Left cardiac atrium (tissue), 4 donors: Measurements from ENCODE around the gene NPPA. TPM values are rescaled to one million over a fixed set of nuclear protein-coding genes. Genes with fewer than 3 reads are reported as not detected.

Experiments
- ATAC-seq, 2 donors: fragments of 200-7000 bp; cut with Tn5 transposase; one replicate each; pipeline ENCODE4 v1.9.1; 2020; ENCODE audit warnings: mild to moderate bottlenecking in 2 of 2, moderate library complexity in 2 of 2
- DNase-seq: peaks from one replicate; pipeline ENCODE4 v3.0.0-alpha.2; 2020
- intact Hi-C, 2 donors: fragments of 100-400 bp; cut with DNase I; formaldehyde crosslinking; loops; one replicate each; pipeline versions ENCODE4 v1.14.1 to v1.15.1; 2022 to 2023
- total RNA-seq, 2 donors: library from RNA; stranded (reverse); fragmentation: NEBNext Ultra II Directional; extraction: Animal tissue kit (Norgen Biotek cat#: 25700); gene quantifications; one replicate each; pipeline ENCODE4 v1.2.1, GENCODE V29; 2021
- donor health status: DM: no; HTN: yes; CAD: no.
- donor health status: DM: no; HTN: yes; CAD: no; lungs with severe emphysema.
- donor health status: DM: yes; HTN: yes; CAD: no.
- donor health status: Dilated cardiomyopathy.

NPPA gene
- total RNA-seq, 2 donors from 2014 or later, result 22,081 to 58,150 TPM

DNA sequence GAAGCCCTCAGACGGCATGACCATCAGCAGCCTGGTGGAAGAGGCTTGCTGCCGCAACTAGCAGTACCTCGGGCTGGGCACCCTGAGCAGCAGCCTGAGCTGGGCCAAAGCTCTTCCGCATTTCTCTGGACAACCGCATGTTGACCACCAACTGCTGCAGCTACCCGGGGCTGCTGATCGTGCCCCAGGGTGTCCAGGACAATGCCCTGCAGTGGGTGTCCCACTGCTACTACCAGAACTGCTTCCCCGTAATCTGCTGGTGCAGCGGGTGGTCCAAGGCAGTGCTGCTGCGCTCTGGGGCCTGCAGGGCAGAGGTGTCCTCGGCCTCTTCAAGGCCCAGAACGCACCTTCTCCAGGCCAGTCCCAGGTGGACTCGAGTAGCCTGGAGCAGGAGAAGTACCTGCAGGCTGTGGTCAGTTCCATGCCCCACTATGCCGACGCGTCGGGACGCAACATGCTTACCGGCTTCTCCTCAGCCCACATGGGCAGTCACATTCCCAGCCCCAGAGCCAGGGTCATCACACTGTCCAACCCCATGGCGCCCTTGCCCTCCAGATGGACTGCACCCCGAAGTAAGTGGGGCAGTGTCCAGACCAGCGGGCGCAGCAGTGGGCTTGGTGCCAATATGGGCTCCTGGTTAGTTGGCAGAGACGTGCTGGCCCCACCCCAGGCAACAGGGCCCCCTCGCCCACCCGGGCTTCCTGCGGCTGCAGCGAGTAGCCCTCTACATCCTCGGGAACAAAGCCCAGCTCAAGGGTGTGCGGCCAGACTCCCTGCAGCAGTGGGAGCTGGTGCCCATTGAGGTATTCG lies 30.7 kb upstream of the NPPA start:
- DNase-seq, result no peak
- ATAC-seq, result no peak

DNA sequence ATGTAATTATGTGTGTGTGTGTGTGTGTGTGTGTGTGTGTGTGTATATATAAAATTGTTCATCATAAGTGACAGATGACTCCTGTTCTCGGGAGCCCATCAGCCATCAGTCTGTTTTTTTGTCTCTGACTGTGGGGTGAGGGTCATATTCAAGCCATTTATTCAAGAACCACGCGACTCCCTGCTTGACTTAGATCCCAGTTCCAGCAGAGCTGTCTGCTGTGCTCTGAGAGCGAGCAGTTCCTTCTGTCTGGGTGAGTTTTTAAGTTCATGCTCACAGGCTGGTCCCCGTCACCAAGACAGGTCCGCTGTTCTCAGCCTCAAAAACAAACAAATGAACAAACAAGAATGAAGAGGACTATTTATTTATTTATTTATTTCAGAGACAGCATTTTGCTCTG lies 29.5 kb upstream of the NPPA start:
- intact Hi-C loops, result no loop called here
- DNase-seq, result no peak
- ATAC-seq, result no peak

More for the DNA sequence above, 30.7 kb upstream of the NPPA start:
- intact Hi-C loops, result no loop called here

- intact Hi-C loops, result no loop called here
- DNase-seq, result no peak
- ATAC-seq, result no peak
Measured at GRCh38 chr1:11875094-11875493, 27.5 kb upstream of the NPPA start.

DNA sequence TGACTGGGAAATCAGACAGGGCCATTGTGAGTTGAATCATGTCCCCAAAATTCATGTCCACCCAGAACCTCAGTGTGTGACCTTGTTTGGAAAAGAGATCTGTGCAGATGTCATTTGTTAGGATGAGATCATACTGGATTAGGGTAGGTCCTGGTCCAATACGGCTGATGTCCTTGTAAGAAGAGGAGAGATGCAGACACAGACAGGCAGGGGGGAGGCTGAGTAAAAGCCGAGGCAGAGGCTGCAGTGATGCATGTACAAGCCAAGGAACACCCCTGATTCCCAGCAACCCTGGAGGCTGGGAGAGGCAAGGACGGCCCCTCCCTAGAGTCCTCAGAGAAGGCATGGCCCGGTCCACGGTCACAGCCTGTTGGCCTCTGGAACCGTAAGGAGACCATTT lies 27.0 kb upstream of the NPPA start:
- ATAC-seq (peak; percentile 6 to 37), DNase-seq (no peak)
- intact Hi-C loops, result loop anchor here in 1 of 2 donors (1.0 kb wide), 1 partner anchor 26 kb away; no protein-coding TSS in a partner anchor

- DNase-seq (peak; percentile 88), ATAC-seq (peak; percentile 92 to 93)
- intact Hi-C loops, result loop anchor here in 1 of 2 donors (1.0 kb wide), 1 partner anchor 26 kb away; no protein-coding TSS in a partner anchor
Measured at GRCh38 chr1:11874258-11874562, 26.6 kb upstream of the NPPA start.

- ATAC-seq (no peak), DNase-seq (no peak)
- intact Hi-C loops, result loop anchor here in 1 of 2 donors (1.0 kb wide), 1 partner anchor 25 kb away; no protein-coding TSS in a partner anchor
Measured at GRCh38 chr1:11873395-11874257, 26.0 kb upstream of the NPPA start.

DNA sequence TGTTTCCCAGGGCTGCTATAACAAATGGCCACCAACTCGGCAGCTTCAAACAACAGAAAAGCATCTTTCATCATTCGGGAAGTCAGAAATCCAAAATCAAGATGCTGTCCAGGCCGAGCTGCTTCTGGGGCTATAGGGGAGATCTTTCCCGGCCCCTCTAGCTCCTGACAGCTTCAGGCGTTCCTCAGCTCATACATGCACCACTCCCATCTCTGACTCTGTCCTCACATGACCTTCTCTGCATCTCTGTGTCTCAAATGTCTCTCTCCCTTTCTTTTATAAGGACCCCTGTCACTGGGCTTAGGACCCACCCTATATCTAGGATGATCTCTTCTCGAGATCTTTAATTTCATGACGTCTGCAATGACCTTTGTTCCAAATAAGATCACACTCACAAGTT lies 25.0 kb upstream of the NPPA start:
- intact Hi-C loops, result no loop called here
- ATAC-seq (no peak), DNase-seq (no peak)

DNA sequence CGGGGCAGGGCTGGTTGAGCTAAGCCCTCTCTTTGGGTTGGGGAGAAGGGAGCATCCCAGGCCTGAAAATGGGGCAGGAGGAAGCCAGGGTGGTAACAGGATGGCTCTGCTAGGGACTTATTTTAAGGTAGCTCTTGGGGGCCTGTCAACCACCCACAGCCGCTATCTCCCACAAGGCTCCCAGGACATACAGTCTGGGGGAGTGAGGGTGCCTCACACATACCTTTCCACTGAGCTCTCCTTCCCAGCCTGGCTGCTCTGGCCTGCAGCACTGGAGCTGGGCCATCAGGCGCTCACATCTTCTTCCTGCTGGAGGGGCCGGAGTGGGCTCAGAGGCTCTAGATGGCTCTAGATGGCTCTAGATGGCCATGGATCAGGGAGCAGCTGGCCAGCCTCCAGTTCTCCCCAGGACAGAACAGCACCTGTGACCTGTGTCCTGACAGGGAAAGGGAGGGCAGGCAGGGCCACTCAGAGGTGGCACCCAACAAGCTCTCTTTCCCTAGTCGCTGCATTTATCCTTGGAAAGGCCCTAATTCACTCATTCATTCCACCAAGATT lies 22.1 kb upstream of the NPPA start:
- ATAC-seq (no peak), DNase-seq (no peak)
- intact Hi-C loops, result no loop called here

GRCh38 chr1:11869104-11869503 lies 21.5 kb upstream of the NPPA start:
- no peak for DNase-seq
- no peak for ATAC-seq
- intact Hi-C loops, result no loop called here

DNA sequence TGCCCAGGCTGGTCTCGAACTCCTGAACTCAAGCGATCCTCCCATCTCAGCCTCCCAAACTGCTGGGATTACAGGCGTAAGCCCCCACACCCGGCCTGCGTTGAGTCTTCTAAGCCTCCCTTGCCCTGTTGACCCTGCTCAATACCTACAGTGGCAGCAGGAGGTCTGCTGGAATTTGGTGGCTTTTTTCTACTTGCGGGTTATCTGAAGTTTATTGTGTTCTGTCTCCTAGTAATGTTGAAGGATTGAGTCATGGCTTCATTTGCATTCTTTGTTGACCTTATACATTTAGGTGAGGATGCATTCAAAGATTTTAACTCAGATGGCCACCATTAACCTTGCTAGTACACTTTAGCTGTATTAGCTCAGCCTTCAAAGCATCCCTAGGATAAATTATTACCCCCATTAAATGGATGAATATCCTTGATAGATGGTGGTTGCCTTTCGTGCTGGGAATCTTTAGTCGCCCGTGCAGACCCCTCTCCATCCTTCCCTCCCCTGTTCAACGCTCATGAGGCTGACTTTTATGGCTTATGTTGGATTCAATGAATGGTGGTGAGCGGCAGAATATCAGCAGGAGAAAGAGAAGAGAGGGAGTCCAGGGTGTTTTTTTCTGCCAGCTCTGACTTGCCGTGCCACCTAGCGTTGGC lies 20.9 kb upstream of the NPPA start:
- DNase-seq (no peak), ATAC-seq (no peak)

DNA sequence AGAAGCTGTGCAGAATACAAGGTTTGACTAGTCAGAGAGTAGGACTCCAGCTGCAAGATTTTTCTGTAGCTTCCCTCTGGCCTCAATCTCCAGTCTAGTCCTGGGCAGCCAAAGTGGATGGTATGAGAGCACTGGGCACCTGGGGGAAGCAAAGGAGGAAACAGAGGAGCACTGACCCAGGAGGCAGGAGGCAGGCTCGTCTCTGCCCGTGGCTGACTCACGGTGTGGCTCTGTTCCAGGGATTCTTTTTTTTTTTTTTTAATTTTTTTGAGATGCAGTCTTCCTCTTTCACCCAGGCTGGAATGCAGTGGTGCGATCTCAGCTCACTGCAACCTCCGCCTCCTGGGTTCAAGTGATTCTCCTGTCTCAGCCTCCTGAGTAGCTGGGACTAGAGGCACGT lies 15.3 kb upstream of the NPPA start:
- DNase-seq (no peak), ATAC-seq (no peak)
- intact Hi-C loops, result no loop called here

More for the DNA sequence above, 20.9 kb upstream of the NPPA start:
- intact Hi-C loops, result no loop called here

DNA sequence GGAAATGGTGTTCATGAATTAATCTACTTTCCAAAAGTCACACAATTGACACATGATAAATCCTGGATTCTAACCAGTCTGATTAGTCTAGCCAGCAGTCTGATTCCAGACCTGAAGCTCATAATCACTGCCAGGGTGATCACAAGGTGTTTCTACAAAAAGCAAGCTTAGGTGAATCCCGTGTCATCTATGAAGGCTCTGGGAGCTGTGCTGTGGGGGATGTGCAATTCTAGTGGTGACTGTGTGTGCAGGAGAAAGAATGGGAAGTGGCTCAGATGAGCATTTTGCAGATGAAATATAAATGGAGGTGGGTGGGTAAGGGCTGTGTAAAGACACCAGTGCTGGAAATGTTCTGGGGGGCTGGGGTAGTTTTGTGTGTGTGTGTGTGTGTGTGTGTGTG lies 13.0 kb upstream of the NPPA start:
- intact Hi-C loops, result no loop called here
- ATAC-seq (no peak), DNase-seq (no peak)

DNA sequence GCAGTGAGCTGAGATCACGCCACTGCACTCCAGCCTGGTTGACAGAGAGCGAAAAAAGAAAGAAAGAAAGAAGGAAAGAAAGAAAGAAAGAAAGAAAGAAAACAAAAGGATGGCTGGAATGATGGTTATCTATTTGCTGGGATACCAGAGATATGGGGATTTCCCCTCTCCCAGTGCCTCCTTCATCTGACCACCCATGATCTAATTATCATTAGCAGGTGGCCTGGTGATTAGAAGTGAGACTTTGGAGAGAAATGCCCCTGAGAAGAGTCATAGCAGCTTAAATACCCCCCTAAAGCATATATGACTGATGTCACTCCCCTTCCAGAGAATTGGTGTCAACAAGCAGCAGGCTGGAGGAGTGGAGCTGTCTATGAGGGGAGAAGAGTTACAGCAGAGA lies 12.5 kb upstream of the NPPA start:
- no peak for ATAC-seq
- intact Hi-C loops, result no loop called here
- no peak for DNase-seq

DNA sequence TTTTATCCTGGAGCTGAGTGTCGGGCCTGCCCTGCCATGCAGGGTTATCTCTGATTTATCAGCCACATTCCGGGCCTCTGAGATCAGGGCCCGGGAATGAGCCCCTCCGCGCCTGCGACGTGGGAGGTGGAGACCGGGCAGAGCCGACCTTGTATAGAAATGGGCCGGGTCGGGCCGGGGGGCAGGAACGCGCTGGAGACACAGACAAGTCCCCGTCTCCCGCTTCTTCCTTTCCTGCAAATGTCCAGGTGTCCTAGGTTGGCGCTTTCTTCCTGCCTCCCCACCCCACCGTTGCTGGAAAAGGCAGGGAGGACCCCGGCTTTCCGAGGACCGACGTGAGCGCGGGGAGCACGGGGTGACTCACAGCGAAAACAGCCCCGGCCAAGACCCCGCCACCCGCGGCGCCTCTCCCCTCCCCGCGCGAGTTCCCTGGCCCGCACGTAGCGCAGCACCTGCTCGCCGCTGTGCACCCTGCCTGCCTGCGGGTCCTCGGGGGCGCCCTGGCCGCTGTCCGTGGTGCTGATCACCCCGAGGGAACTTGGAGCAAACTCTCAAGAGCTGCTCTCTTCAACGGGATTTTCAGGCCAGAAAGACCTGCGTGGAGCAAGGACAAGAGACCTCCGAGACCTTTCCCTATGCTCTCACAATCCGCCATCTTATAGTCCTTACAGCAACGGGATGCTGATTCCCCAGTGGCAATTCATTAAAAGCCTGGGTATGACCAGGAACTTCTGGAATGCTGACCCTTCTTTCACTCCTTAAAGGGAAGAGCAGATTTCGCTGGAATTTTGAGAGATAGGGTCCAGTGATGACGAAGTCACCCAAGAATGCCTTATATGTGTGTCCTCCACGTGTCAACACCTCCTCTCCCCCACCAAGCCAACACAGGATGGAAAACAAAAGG lies 11.6 kb upstream of the NPPA start:
- ATAC-seq (peak; percentile 77 to 88), DNase-seq (peak; percentile 76)
- intact Hi-C loops, result loop anchor here in 1 of 2 donors (2.0 kb wide), 1 partner anchor 48 kb away; no protein-coding TSS in a partner anchor

- intact Hi-C loops, result loop anchor here in 1 of 2 donors (2.0 kb wide), 1 partner anchor 48 kb away; no protein-coding TSS in a partner anchor
- DNase-seq (no peak), ATAC-seq (no peak)
Measured at GRCh38 chr1:11858613-11858967, 11.0 kb upstream of the NPPA start, which contains the start of gene NPPB. Gene NPPB, minus strand, starts transcription at chr1:11858945. Its CDS starts 112 bp downstream, at chr1:11858833.

GRCh38 chr1:11858158-11858557 lies 10.6 kb upstream of the NPPA start:
- intact Hi-C loops, result loop anchor here in 1 of 2 donors (2.0 kb wide), 1 partner anchor 49 kb away; no protein-coding TSS in a partner anchor
- ATAC-seq (no peak), DNase-seq (no peak)

DNA sequence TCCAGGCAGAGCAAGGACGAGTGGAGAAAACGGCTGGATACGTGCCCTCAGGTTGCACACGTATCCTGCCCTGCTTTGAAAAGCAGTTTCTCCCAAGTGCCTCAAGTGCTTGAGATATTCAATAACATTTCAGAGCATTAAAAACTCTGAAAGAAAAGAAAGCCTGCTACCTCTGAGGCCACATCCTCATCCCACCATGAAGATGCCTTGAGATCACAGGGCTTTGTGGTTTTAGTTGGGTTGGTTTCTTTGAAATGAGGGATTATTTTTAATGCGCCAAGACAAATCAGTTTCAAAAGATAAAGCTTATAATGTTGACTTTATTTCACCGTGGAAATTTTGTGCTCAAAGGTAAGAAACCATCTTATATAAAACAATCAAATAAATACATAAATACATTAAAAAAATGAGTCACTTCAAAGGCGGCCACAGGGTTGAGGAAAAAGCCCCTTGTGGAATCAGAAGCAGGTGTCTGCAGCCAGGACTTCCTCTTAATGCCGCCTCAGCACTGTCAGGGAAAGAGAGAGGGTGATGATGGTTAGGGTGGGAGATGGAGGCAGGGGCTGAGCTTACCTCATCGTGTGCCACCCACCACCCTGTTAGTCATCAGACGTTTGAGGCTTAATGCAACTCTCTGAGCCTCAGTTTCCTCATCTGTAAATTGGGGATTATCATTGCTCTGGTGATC lies 9.7 kb upstream of the NPPA start:
- DNase-seq (no peak), ATAC-seq (no peak)
- intact Hi-C loops, result no loop called here

- intact Hi-C loops, result no loop called here
- DNase-seq (no peak), ATAC-seq (peak in 1 of 2 donors; percentile 22)
Measured at GRCh38 chr1:11856698-11857097, 9.1 kb upstream of the NPPA start.
